ENCODE data around the gene FOXJ1.
"Not testable (repeated sequence)": the region's sequence is repeated elsewhere in the genome, so short reads cannot be mapped to it uniquely, and the experiment has no call there.

FOXJ1 gene, protein sequence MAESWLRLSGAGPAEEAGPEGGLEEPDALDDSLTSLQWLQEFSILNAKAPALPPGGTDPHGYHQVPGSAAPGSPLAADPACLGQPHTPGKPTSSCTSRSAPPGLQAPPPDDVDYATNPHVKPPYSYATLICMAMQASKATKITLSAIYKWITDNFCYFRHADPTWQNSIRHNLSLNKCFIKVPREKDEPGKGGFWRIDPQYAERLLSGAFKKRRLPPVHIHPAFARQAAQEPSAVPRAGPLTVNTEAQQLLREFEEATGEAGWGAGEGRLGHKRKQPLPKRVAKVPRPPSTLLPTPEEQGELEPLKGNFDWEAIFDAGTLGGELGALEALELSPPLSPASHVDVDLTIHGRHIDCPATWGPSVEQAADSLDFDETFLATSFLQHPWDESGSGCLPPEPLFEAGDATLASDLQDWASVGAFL

DNA sequence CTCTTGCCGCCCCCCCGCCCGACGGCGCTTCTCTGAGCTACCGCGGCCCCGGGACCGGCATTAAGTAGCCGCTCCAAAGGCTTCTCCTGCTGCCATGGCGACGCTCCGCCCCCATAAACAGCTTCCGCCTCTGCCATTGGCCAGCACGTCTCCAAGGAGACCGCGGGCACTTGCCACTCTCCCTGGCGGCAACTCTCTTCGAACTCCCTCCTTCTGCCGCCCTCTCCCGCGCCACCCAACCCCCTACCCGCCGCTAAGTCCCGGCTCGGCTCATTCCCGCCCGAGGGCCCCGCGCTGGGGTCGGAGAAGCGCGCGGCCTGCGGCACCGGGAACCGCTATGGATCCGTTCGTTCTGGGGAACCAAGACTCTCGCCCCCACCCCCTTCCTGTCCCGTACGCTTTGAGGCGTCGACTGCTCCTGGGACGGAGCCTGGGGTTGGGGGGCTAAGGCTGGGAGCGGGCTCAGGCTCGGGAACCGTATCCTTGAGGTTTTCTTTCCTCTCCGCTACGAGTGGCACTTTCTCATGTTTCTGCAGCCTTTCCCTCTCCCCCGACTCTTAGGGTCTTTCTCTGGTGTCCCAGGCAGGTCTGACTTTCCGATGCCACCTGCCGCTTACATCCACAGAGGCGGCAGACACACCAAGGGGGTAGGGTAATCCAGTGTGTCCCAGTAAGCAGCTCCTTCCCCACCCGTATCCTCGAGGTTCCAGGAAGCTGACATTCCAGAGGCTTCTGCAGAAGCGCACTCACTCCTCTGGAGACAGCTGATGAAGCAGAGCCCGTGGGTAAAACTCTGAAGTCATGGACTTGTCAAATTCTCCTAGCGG is at the start of gene FOXJ1:
TSS of gene FOXJ1 (minus strand) at position 34 of the 827 bp plus-strand sequence. CDS start 850 bp downstream, outside the sequence.
- peak; percentile 92 for DNase-seq

DNA sequence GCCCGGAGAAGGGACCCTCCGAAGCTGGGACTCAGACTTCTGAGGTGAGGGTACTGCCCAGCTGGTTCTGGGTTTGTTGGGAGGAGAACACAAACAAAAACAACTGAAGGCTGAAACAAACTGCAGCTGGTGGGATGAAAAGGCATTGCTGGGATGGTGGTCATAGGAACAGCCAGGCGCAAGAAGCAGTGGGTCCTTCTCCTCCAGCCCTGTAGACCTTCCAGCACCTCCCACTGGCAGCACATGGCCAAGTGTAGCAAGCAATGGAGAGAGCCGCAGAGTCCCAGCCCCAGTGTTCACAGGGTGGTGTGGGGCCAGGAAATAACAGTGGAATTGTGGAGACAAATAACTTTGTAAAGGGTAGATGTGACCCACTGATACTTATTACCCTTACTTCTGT is 48.7 kb upstream of the FOXJ1 start:
- DNase-seq = no peak

DNA sequence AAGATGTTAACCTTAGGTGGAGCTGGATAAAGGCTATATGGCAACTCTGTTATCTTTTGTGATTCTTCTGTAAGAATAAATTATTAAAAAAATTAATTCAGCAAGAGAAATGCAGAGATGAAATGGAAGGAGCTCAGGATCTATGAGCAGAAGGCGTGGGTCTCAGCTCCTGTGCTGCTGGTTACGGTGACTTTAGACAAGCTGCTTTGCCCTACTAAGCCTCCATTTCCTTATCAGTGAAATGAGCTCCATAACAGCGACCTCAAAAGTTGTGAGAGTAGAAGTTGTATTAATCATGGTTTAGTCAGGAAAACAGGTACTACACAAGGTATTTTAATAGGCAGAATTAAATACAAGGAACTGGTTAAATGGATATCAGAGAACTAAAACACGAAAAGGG is 48.2 kb upstream of the FOXJ1 start:
- no peak for DNase-seq

DNA sequence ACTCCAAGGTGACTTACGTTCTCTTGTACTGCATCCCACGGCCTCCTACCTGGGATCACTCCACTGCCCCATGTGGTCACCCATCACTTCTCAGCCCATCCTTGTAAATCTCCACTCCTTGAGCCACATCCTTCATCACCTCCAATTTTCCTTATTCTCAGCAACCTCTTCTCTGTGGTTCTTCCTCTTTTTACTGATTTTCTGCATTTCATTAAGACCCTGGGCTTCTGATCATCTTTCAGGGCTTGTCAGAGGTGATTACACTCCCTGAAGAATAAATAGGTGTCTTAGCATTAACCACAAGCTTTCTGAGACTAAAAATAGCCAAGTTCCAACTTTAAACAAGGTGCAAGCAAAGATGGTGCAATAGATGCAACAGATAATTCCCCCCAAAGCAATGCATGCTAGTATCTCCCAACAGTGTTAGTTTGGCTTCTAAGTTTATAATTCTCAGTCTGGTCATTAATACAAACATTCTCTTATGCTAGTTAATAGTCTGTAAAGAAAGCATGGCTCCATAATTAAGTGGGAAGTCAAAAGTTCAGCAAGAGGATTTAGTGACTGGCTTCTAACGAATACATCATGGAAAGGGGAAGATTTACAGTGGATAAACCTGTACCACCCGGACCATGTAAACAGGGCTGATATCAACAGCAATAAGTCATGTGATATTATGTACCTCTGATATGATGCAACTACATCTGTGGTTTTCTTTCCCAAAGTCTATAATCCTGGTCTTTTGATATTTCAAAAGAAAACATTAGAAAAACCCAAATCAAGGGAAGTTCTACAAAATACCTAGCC is 47.4 kb upstream of the FOXJ1 start:
- DNase-seq = no peak

DNA sequence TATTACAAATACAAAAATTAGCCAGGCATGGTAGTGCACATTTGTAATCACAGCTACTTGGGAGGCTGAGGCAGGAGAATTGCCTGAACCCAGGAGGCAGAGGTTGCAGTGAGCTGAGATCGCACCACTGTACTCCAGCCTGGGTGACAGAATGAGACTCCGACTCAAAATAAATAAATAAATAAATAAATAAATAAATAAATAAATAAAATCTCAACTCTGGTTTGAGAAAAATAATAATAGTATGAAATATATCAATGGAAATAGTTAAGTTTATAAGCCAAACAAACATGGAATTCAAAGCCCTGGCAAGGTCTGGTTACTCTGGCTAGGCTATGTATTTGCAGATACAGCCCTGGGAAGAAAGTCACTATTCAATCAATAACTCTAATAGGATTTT is 45.7 kb upstream of the FOXJ1 start:
- not testable (repeated sequence) for DNase-seq

DNA sequence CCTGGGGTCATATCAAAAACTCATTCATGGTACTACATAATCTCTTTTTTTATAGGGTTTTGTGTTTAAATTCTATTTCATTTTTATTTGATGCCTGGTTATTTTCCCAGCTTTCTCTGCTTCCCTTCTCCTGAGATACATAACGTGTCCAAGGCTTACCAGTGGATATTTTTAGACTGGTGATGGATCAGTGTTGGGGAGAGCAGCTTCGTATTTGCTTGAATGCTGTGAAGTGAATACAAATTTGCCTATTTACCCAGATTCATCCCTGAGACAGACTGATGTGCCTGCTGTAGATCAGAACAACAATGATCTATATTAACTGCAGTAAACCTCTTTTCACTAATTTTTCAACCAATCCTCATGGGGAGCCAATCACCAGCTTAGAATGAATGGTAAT is 43.2 kb upstream of the FOXJ1 start:
- no peak for DNase-seq

DNA sequence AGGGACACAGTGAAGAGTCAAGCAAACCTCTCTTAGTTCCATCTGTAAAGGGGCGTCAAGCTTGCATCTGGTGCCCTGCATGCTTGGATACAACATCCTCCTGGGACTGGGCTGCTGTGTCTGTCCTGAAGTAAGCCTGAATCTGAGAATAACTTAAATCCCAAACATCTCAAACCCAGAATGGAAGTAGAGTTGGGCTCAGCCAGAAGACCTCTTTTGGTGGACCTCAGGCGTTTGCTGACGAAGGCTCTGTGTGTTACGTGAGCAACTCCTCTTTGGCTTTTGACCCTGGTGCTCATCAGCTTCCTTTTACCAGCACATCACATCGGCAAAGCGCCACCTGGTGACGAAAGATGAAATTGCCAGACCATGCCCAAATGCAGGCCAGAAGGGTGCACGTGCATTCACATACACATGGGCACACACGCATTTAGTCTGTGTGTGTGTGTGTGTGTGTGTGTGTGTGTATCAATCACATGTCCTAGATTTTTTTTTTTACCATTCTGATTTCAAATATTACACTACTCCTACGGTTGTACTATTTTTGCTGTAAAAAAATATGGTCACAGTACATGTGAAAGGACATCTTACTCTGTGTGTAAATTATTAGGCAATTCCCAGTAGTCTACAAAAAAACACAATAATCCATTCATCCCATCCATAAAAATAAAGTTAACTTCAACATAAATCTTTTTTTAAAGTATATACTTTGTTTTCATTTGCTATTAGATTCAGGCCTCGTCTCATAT is 41.1 kb upstream of the FOXJ1 start:
- DNase-seq = peak; percentile 91

GRCh38 chr17:76179496-76180467 is 38.7 kb upstream of the FOXJ1 start:
- DNase-seq = peak; percentile 22

DNA sequence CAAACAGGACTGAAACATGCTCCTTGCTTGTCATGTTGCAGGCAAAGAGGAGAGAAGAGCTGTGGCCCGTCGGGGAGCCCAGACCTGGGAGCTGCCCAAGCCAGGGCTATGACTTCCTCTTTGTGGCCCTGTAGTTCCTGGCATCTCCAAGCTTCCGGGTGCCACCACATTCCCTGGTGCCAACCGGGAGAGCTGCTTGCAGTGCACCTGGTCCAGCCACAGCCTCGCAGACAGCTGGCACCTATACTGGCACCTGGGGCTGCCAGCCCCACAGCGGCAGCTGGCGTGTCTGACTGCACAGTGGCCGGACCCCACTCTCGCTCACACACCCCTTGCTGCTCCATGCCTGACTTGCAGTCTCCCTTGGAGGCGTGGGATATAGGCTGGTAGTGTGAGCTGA is 37.1 kb upstream of the FOXJ1 start:
- no peak for DNase-seq

DNA sequence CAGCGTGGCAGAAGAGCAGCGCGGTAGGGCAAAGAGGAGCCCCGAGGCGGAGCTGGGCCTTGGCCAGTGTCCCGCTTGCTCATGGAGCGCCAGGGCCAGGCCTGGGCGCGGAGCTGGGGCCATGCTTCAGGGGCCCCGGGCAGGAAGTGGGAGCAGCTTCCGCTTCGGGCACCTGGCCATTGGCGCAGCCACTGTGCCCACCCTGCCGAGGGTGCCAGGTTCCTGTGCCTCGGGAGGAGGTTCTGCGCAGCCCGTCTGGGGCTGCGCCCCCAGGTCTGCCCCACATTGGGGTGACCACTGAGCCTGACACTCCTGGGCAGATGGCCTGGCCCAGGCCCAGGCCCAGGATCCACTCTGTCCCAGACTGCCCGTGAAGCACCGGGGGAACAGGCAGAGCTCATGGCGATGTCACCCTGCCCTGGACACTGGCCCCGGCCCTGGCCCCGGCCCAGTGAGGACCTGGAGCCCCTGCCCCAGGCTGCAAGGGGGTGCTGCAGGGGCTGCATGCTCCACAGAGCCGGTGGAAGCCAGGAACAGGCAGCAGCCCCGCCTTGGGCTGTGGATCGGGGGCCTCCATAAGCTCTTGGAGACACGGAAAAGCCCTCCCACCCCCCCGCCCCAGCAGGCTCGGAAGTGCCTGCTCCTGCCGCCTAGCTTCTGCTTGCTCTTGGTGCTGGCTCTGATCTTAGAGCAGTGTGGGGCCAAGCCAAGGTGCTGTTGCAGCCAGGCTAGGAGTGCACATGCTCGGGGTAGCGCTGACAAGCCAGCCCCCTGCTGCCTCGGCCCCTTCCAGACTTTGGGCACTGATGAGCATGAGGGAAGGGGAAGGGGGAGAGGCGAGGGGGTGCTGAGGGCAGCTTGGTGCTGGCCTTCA is 35.9 kb upstream of the FOXJ1 start:
- no peak for DNase-seq

- DNase-seq = no peak
Observed at GRCh38 chr17:76174037-76174436, 33.0 kb upstream of the FOXJ1 start.

- no peak for DNase-seq
Observed at GRCh38 chr17:76173474-76173873, 32.4 kb upstream of the FOXJ1 start.

- DNase-seq = peak; percentile 1
Observed at GRCh38 chr17:76171706-76172105, 30.7 kb upstream of the FOXJ1 start.

DNA sequence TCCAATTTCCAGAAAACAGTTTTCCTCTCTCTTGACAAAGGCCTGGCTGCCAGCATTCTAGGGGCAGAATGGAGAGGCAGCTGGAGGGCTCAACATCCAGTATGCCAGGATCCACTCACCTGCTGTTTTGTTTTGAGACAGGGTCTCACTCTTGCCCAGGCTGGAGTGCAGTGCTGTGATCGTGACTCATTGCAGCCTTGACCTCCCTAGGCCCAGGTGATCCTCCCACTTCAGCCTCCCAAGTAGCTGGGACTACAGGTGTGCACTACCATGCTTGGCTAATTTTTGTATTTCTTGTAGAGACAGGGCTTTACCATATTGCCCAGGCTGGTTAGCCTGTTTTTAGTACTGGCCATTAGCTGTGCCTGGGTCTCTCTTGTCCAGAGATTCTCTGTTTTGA is 29.1 kb upstream of the FOXJ1 start:
- DNase-seq = no peak

- DNase-seq = no peak
Observed at GRCh38 chr17:76166906-76167305, 25.9 kb upstream of the FOXJ1 start.

GRCh38 chr17:76166168-76166567 is 25.1 kb upstream of the FOXJ1 start:
- no peak for DNase-seq

DNA sequence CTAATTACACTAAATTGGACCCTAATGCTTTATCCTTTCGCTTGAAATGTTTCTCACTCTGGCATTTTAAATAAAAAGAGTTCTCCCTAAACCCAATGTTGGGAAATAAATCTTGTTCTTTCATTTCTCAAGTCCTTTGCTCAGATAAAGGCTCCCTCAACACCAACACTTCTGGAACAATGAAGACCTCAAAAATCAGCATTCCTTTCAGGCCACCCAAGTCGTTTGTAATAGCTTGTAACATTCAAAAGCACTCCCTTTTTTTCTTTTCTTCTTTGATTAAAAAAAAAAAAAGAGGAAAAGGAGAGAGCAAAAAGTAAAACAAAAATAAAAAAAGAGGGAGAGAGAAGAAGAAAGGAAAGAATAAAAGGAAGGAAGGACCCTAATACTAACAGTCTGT is 23.3 kb upstream of the FOXJ1 start:
- no peak for DNase-seq

DNA sequence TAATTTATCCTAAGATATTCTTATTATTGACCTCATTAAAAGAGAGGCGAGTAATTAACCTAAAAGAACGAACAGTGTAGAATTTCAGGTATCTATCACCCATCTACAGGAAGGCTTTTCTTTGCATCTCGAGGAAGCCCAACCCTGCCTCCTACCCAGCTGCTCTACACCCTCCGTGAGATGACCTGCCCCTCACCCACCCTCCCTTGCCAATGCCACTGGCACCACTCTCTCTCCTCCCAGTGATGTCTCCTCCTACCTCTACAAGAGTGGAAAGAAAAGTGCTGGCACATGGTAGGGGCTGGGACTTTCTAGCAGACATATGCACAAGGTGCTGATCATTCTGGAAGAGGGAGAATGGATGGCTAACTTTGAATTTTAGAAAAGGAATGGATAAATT is 22.9 kb upstream of the FOXJ1 start:
- DNase-seq = peak; percentile 1

DNA sequence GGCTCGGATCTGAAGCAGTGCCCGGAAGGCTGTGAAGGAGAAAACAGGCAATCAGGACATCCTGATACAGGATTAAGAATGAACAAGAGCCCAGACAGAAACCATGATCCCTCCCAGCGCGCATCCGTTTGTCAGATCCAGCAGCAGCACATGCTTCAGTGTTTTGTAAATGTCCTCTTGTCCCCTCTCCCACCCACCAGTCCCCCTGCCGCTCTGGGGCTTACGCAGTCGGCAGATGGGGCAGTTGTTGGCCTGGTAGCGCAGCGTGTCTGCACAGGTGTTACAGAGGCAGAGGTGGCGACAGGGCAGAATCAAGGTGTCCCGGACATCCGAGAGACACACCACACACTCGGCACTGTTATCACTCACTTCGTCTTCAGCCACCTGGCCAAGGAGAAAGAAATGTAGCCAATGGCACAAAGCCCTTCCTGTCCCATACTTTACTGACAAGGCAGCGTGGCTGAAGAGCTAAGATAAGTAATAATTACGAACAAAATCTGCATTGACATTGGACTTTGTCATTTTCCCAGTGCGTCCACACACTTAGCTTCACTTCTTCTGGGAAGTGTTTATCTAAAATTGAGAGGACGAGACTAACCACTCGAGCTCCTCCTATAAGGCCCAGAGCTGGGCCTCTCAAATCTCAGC is 20.7 kb upstream of the FOXJ1 start:
- no peak for DNase-seq
